Epithelial cell of proximal tubule (primary cell): Measurements from ENCODE around the gene RFC4. TPM values are rescaled to one million over a fixed set of nuclear protein-coding genes. Genes with fewer than 3 reads are reported as not detected.
A peak's percentile ranks its signal among the peaks of the same experiment; 100 is the strongest.

ENCODE experiments used
- DNase-seq: peaks from one replicate; pipeline ENCODE4 v3.0.0-alpha.2; 2011; ENCODE audit warnings: low read depth
- H3K4me3 ChIP-seq: 2 replicates; pipeline ENCODE4 v1.5.1; 2011; ENCODE audit warnings: low read depth, mild to moderate bottlenecking, low read length
- CTCF ChIP-seq: conservative IDR thresholded peaks from 2 replicates; pipeline ENCODE4 v1.5.1; 2012; ENCODE audit warnings: low read depth, mild to moderate bottlenecking, low read length
- total RNA-seq: library from RNA; depleted of rRNA; stranded (reverse); fragments of >200 nt; gene quantifications from 2 replicates; pipeline ENCODE4 v1.2.3, GENCODE V29; 2015

The RFC4 gene
- total RNA-seq, 1 donor from 2014 or later, result 76.1 TPM

- TF ChIP-seq CTCF, result no peak
- H3K4me3 ChIP-seq, result no peak overlapping the region
- DNase-seq, result no peak
Observed at GRCh38 chr3:186798239-186798874, 7.9 kb downstream of the RFC4 start.

- no peak for DNase-seq
- TF ChIP-seq CTCF, result no peak
Observed at GRCh38 chr3:186790261-186790981, 15.9 kb downstream of the RFC4 start.

GRCh38 chr3:186789554-186790260, 16.6 kb downstream of the RFC4 start:
- DNase-seq, result no peak
- H3K4me3 ChIP-seq, result no peak overlapping the region

More at GRCh38 chr3:186790261-186790981, 15.9 kb downstream of the RFC4 start:
- no peak overlapping the region for H3K4me3 ChIP-seq

GRCh38 chr3:186788482-186789370, 17.6 kb downstream of the RFC4 start:
- TF ChIP-seq CTCF, result no peak
- DNase-seq, result no peak
- H3K4me3 ChIP-seq, result no peak overlapping the region

More at GRCh38 chr3:186789554-186790260, 16.6 kb downstream of the RFC4 start:
- no peak for TF ChIP-seq CTCF

- DNase-seq, result no peak
- no peak overlapping the region for H3K4me3 ChIP-seq
- TF ChIP-seq CTCF, result no peak
Observed at GRCh38 chr3:186787642-186788481, 18.4 kb downstream of the RFC4 start.

- peak overlapping the region; percentile 86 for H3K4me3 ChIP-seq
- TF ChIP-seq CTCF, result no peak
- no peak for DNase-seq
Observed at GRCh38 chr3:186786922-186787321, 19.4 kb downstream of the RFC4 start.
